Endodermal cell (in vitro differentiated cells): ENCODE measurements around the gene LRRIQ4. TPM values are rescaled to one million over a fixed set of nuclear protein-coding genes. Genes with fewer than 3 reads are reported as not detected.

Source experiments
- DNase-seq: peaks from one replicate; pipeline ENCODE4 v3.0.0-alpha.2; 2017
- H3K27ac ChIP-seq: 2 replicates; pipeline ENCODE4 v1.5.1; 2013; ENCODE audit warnings: mild to moderate bottlenecking, low read depth, low read length, moderate library complexity
- H3K27me3 ChIP-seq: 2 replicates; pipeline ENCODE4 v1.6.1; 2013; ENCODE audit warnings: mild to moderate bottlenecking, low read length, moderate library complexity; ENCODE audit not compliant: insufficient read depth, control insufficient read depth, poor library complexity, severe bottlenecking
- H3K36me3 ChIP-seq: 2 replicates; pipeline ENCODE4 v1.7.0; 2013; ENCODE audit warnings: mild to moderate bottlenecking, low read length, moderate library complexity; ENCODE audit not compliant: control insufficient read depth, insufficient read depth
- H3K4me1 ChIP-seq: one replicate; pipeline ENCODE4 v1.7.0; 2013; ENCODE audit warnings: low read length; ENCODE audit not compliant: control insufficient read depth, insufficient read depth
- H3K4me3 ChIP-seq: 2 replicates; pipeline ENCODE4 v1.5.1; 2013; ENCODE audit warnings: mild to moderate bottlenecking, low read length, moderate library complexity
- H3K9ac ChIP-seq: 2 replicates; pipeline ENCODE4 v1.6.1; 2013; ENCODE audit warnings: mild to moderate bottlenecking, low read length, moderate library complexity; ENCODE audit not compliant: poor library complexity, severe bottlenecking; ENCODE audit errors: extremely low read depth
- H3K9me3 ChIP-seq: 2 replicates; pipeline ENCODE4 v1.6.1; 2013; ENCODE audit warnings: mild to moderate bottlenecking, low read length, moderate library complexity; ENCODE audit not compliant: control insufficient read depth
- H3K27ac Mint-ChIP-seq: 2 replicates; pipeline ENCODE4 v1.8.0; 2020; ENCODE audit warnings: mixed read lengths
- H3K27me3 Mint-ChIP-seq: 2 replicates; pipeline ENCODE4 v1.8.0; 2021; ENCODE audit warnings: mild to moderate bottlenecking, mixed read lengths; ENCODE audit not compliant: insufficient read depth
- H3K36me3 Mint-ChIP-seq: 2 replicates; pipeline ENCODE4 v1.8.0; 2020; ENCODE audit warnings: low read depth, mixed read lengths
- H3K4me1 Mint-ChIP-seq: 2 replicates; pipeline ENCODE4 v1.8.0; 2020; ENCODE audit warnings: mixed read lengths
- H3K4me3 Mint-ChIP-seq: 2 replicates; pipeline ENCODE4 v1.8.0; 2020; ENCODE audit warnings: mild to moderate bottlenecking, moderate library complexity, mixed read lengths
- H3K9me3 Mint-ChIP-seq: 2 replicates; pipeline ENCODE4 v1.8.0; 2020; ENCODE audit warnings: mild to moderate bottlenecking, mixed read lengths
- WGBS, 2 experiments: methylation state at CpG; one replicate each; pipeline versions ENCODE4 v1.1.5 to v1.1.7; 2013; ENCODE audit warnings: missing lambda C conversion rate in 2 of 2, mixed read lengths in 1 of 2; ENCODE audit not compliant: insufficient coverage in 1 of 2, insufficient read length in 1 of 2; 5-methylcytosine and 5-hydroxymethylcytosine counted together
- total RNA-seq, 2 donors: library from RNA; stranded (reverse); fragmentation: NEBNext Ultra II Directional in 1 of 2; extraction: Animal tissue kit (Norgen Biotek cat#: 25700) in 1 of 2; gene quantifications; 2 replicates in 1 of 2; 3 replicates in 1 of 2; pipeline ENCODE4 v1.2.1, GENCODE V29; 2021
- TF ChIP-seq, protein P1 (sequence below): fragments of 200-600 bp; sonication (generic); conservative IDR thresholded peaks from 2 replicates; pipeline ENCODE4 v1.5.0; 2021; ENCODE audit warnings: antibody characterized with exemption, mild to moderate bottlenecking

LRRIQ4 gene
- total RNA-seq, 2 donors from 2014 or later: not detected

DNA sequence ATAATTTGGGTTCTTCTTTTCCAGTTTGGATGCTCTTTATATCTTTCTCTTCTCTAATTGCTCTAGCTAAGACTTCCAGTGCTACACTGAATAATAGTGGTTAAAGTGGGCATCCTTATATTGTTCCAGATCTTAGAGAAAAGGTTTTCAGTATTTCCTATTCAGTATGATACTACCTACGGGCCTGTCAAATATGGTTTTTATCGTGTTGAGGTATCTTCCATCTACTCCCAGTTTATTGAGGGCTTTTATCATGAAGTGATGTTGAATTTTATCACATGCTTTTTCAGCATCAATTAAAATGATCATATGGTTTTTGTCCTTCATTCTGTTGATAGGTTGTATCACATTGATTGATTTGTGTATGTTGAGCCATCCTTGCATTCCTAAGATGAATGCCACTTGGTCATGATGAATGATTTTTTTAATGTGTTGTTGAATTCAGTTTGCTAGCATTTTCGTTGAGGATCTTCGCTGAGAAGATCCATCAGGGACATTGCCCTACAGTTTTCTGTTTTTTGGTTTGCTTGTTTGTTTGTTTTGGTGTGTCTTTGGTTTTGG lies 3.0 kb downstream of the LRRIQ4 start:
- H3K4me3 Mint-ChIP-seq: no peak overlapping the region
- Histone ChIP-seq H3K9ac (no peak overlapping the region), H3K36me3 (no peaks in the 10 kb centered on the region), H3K27ac (no peak overlapping the region), H3K9me3 (peaks cover 11% of the 10 kb centered on the region), H3K27me3 (no peaks in the 10 kb centered on the region), H3K4me1 (no peaks in the 10 kb centered on the region), H3K4me3 (no peak overlapping the region)
- H3K9me3 Mint-ChIP-seq: peaks cover 14% of the 10 kb centered on the region
- H3K27ac Mint-ChIP-seq: no peak overlapping the region
- DNase-seq: no peak
- peaks cover 12% of the 10 kb centered on the region for H3K4me1 Mint-ChIP-seq
- WGBS, 2 experiments: 94% methylated on average over 4 of the region's 4 CpGs; no CpG with 5 or more reads in 1 of the 2 experiments
- TF ChIP-seq, protein P1, sequence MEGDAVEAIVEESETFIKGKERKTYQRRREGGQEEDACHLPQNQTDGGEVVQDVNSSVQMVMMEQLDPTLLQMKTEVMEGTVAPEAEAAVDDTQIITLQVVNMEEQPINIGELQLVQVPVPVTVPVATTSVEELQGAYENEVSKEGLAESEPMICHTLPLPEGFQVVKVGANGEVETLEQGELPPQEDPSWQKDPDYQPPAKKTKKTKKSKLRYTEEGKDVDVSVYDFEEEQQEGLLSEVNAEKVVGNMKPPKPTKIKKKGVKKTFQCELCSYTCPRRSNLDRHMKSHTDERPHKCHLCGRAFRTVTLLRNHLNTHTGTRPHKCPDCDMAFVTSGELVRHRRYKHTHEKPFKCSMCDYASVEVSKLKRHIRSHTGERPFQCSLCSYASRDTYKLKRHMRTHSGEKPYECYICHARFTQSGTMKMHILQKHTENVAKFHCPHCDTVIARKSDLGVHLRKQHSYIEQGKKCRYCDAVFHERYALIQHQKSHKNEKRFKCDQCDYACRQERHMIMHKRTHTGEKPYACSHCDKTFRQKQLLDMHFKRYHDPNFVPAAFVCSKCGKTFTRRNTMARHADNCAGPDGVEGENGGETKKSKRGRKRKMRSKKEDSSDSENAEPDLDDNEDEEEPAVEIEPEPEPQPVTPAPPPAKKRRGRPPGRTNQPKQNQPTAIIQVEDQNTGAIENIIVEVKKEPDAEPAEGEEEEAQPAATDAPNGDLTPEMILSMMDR: no peak
- peaks cover 11% of the 10 kb centered on the region for H3K27me3 Mint-ChIP-seq
- H3K36me3 Mint-ChIP-seq: no peaks in the 10 kb centered on the region

DNA sequence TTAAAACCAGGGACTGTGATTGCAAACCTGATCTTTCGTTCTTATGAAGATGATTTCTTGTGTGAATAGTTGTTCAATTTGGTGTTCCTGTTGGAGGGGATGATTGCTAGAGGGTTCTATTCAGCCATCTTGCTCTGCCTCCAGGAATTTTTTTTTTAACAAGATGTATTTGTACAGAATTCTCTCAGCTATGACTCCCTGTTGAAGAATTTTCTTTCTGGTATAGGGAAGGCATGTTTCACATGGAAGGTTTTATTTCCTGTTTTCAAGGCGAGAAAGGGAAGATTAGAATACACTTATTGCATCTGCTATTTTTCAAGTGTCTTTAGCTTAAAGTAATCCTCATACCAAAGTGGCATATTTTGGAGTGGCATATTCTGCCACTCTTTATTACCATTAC lies 5.6 kb downstream of the LRRIQ4 start:
- Mint-ChIP-seq H3K4me3 (no peak overlapping the region), H3K9me3 (peaks cover 14% of the 10 kb centered on the region), H3K27me3 (peaks cover 14% of the 10 kb centered on the region), H3K4me1 (peaks cover 4% of the 10 kb centered on the region), H3K27ac (no peak overlapping the region), H3K36me3 (no peaks in the 10 kb centered on the region)
- DNase-seq: no peak
- no peak overlapping the region for H3K4me3 ChIP-seq
- H3K27me3 ChIP-seq: no peaks in the 10 kb centered on the region
- no peaks in the 10 kb centered on the region for H3K36me3 ChIP-seq
- H3K9me3 ChIP-seq: peaks cover 11% of the 10 kb centered on the region
- H3K4me1 ChIP-seq: no peaks in the 10 kb centered on the region
- WGBS, 2 experiments: 87 to 100% methylated on average over 1 to 2 of the region's 2 CpGs
- H3K27ac ChIP-seq: no peak overlapping the region
- TF ChIP-seq, protein P1: no peak
- H3K9ac ChIP-seq: no peak overlapping the region

DNA sequence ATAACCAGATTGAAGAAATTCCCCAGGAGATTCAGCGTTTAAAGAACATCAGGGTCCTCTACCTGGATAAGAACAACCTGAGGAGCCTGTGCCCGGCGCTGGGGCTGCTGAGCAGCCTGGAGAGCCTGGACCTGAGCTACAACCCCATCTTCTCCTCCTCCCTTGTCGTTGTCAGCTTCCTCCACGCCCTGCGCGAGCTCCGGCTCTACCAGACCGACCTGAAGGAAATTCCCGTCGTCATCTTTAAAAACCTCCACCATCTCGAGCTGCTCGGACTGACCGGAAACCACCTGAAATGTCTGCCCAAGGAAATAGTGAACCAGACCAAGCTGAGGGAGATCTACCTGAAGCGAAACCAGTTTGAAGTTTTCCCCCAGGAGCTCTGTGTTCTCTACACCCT lies 9.4 kb downstream of the LRRIQ4 start:
- H3K27ac Mint-ChIP-seq: no peak overlapping the region
- no peaks in the 10 kb centered on the region for H3K4me1 ChIP-seq
- H3K9ac ChIP-seq: no peak overlapping the region
- H3K27me3 Mint-ChIP-seq: peaks cover 3% of the 10 kb centered on the region
- DNase-seq: no peak
- no peaks in the 10 kb centered on the region for H3K36me3 Mint-ChIP-seq
- no peaks in the 10 kb centered on the region for H3K9me3 Mint-ChIP-seq
- no peaks in the 10 kb centered on the region for H3K27me3 ChIP-seq
- 93 to 97% methylated on average over 13 to 15 of the region's 15 CpGs for WGBS, 2 experiments
- H3K27ac ChIP-seq: no peak overlapping the region
- H3K9me3 ChIP-seq: no peaks in the 10 kb centered on the region
- H3K36me3 ChIP-seq: no peaks in the 10 kb centered on the region
- H3K4me3 ChIP-seq: no peak overlapping the region
- TF ChIP-seq, protein P1: no peak
- no peak overlapping the region for H3K4me3 Mint-ChIP-seq
- H3K4me1 Mint-ChIP-seq: no peaks in the 10 kb centered on the region
